HL-60 (cell line): ENCODE measurements around the gene EXOC6B.

Experiments used
- DNase-seq, 2 experiments: peaks; one replicate each; pipeline ENCODE4 v3.0.0-alpha.2; 2010 to 2020; ENCODE audit warnings: low read depth in 1 of 2, low spot score in 1 of 2
- H3K27ac ChIP-seq: fragments of 250-450 bp; sonication (Bioruptor Pico); replicated peaks from 2 replicates; pipeline ENCODE4 v1.5.1; 2020; ENCODE audit warnings: mild to moderate bottlenecking, moderate library complexity
- H3K27me3 ChIP-seq: fragments of 250-450 bp; sonication (Bioruptor Pico); 2 replicates; pipeline ENCODE4 v1.5.1; 2021; ENCODE audit warnings: mild to moderate bottlenecking, moderate library complexity; ENCODE audit not compliant: insufficient read depth, poor library complexity, severe bottlenecking
- H3K4me3 ChIP-seq: replicated peaks from 2 replicates; pipeline ENCODE4 v1.5.1; 2011; ENCODE audit warnings: mild to moderate bottlenecking, control low read depth, low read length; ENCODE audit not compliant: insufficient read depth
- CTCF ChIP-seq: IDR thresholded peaks from one replicate; pipeline ENCODE4 v1.5.1; 2011; ENCODE audit warnings: low read length, control low read depth, inconsistent platforms; ENCODE audit not compliant: insufficient read depth
- GABPA ChIP-seq: IDR thresholded peaks from 2 replicates; pipeline ENCODE4 v1.6.1; 2012; ENCODE audit warnings: low read depth
- POLR2AphosphoS5 ChIP-seq: IDR thresholded peaks from 2 replicates; pipeline ENCODE4 v1.6.1; 2012; ENCODE audit warnings: low read depth
- REST ChIP-seq: IDR thresholded peaks from 2 replicates; pipeline ENCODE4 v1.6.1; 2012; ENCODE audit warnings: low read depth; ENCODE audit not compliant: insufficient replicate concordance
- SPI1 ChIP-seq: IDR thresholded peaks from 2 replicates; pipeline ENCODE4 v1.6.1; 2012; ENCODE audit warnings: low read depth, mild to moderate bottlenecking, borderline replicate concordance

EXOC6B gene

GRCh38 chr2:72128059-72128842 is 697.6 kb downstream of the EXOC6B start:
- no peak for DNase-seq
- TF ChIP-seq GABPA (no peak), POLR2AphosphoS5 (no peak)
- H3K27ac ChIP-seq = no peak overlapping the region
- H3K4me3 ChIP-seq = no peak overlapping the region
- peaks cover 2% of the 10 kb centered on the region for H3K27me3 ChIP-seq

- peaks cover 2% of the 10 kb centered on the region for H3K27me3 ChIP-seq
These were observed 698.3 kb downstream of the EXOC6B start for GRCh38 chr2:72127401-72128058.

GRCh38 chr2:72126186-72127100 is 699.4 kb downstream of the EXOC6B start:
- TF ChIP-seq CTCF (no peak), POLR2AphosphoS5 (no peak), SPI1 (no peak), GABPA (no peak), REST (no peak)
- peaks cover 2% of the 10 kb centered on the region for H3K27me3 ChIP-seq
- no peak overlapping the region for H3K4me3 ChIP-seq
- DNase-seq = no peak
- no peak overlapping the region for H3K27ac ChIP-seq

More at GRCh38 chr2:72127401-72128058, 698.3 kb downstream of the EXOC6B start:
- Histone ChIP-seq H3K4me3 (no peak overlapping the region), H3K27ac (no peak overlapping the region)
- no peak for TF ChIP-seq POLR2AphosphoS5
- no peak for TF ChIP-seq CTCF
- no peak for TF ChIP-seq REST
- no peak for TF ChIP-seq GABPA
- no peak for TF ChIP-seq SPI1
- no peak for DNase-seq
